ENCODE measurements around the gene TTC8.
"Not testable (repeated sequence)": the region's sequence is repeated elsewhere in the genome, so short reads cannot be mapped to it uniquely, and the experiment has no call there.

Gene TTC8

GRCh38 chr14:88824314-88825077 lies at the start of gene TTC8:
TSS of gene TTC8 (plus strand) at chr14:88824651. CDS start at chr14:88824708, 57 bp downstream.
- DNase-seq (ENCODE audit: low spot score), result peak; percentile 92

- peak; percentile 2 for DNase-seq (ENCODE audit: low spot score)
Measured at GRCh38 chr14:88775532-88775931, 48.9 kb upstream of the TTC8 start.

GRCh38 chr14:88785911-88786310 lies 38.5 kb upstream of the TTC8 start:
- DNase-seq (ENCODE audit: low spot score), result no peak

GRCh38 chr14:88786715-88787114 lies 37.7 kb upstream of the TTC8 start:
- no peak for DNase-seq (ENCODE audit: low spot score)

- DNase-seq (ENCODE audit: low spot score), result peak; percentile 53
Measured at GRCh38 chr14:88789573-88789972, 34.9 kb upstream of the TTC8 start.

- no peak for DNase-seq (ENCODE audit: low spot score)
Measured at GRCh38 chr14:88790501-88791251, 33.8 kb upstream of the TTC8 start.

GRCh38 chr14:88791252-88791621 lies 33.2 kb upstream of the TTC8 start:
- DNase-seq (ENCODE audit: low spot score), result no peak

GRCh38 chr14:88791629-88792472 lies 32.6 kb upstream of the TTC8 start:
- DNase-seq (ENCODE audit: low spot score), result peak; percentile 9

GRCh38 chr14:88792473-88793258 lies 31.8 kb upstream of the TTC8 start, which contains the start of gene EML5:
TSS of gene EML5 (minus strand) at chr14:88792953. CDS start at chr14:88792503, 450 bp downstream.
- peak; percentile 89 for DNase-seq (ENCODE audit: low spot score)

GRCh38 chr14:88793259-88793625 lies 31.2 kb upstream of the TTC8 start:
- DNase-seq (ENCODE audit: low spot score), result no peak

- DNase-seq (ENCODE audit: low spot score), result no peak
Measured at GRCh38 chr14:88798156-88798555, 26.3 kb upstream of the TTC8 start.

GRCh38 chr14:88799522-88799921 lies 24.9 kb upstream of the TTC8 start:
- no peak for DNase-seq (ENCODE audit: low spot score)

- no peak for DNase-seq (ENCODE audit: low spot score)
Measured at GRCh38 chr14:88802596-88802995, 21.9 kb upstream of the TTC8 start.

GRCh38 chr14:88804035-88804434 lies 20.4 kb upstream of the TTC8 start:
- no peak for DNase-seq (ENCODE audit: low spot score)

- DNase-seq (ENCODE audit: low spot score), result no peak
Measured at GRCh38 chr14:88804477-88804876, 20.0 kb upstream of the TTC8 start.

GRCh38 chr14:88808359-88808758 lies 16.1 kb upstream of the TTC8 start:
- DNase-seq (ENCODE audit: low spot score), result no peak

- no peak for DNase-seq (ENCODE audit: low spot score)
Measured at GRCh38 chr14:88815980-88816379, 8.5 kb upstream of the TTC8 start.

- DNase-seq (ENCODE audit: low spot score), result no peak
Measured at GRCh38 chr14:88818018-88818417, 6.4 kb upstream of the TTC8 start.

- not testable (repeated sequence) for DNase-seq (ENCODE audit: low spot score)
Measured at GRCh38 chr14:88819674-88820073, 4.8 kb upstream of the TTC8 start.

- DNase-seq (ENCODE audit: low spot score), result no peak
Measured at GRCh38 chr14:88821378-88821777, 3.1 kb upstream of the TTC8 start.

- DNase-seq (ENCODE audit: low spot score), result no peak
Measured at GRCh38 chr14:88821888-88822287, 2.6 kb upstream of the TTC8 start.

- no peak for DNase-seq (ENCODE audit: low spot score)
Measured at GRCh38 chr14:88823968-88824313, 510 bp upstream of the TTC8 start.
